HG02588 (cell line): ENCODE results near the gene HIBCH.
A peak's percentile ranks its signal among the peaks of the same experiment; 100 is the strongest.
"Not testable (repeated sequence)": the region's sequence is repeated elsewhere in the genome, so short reads cannot be mapped to it uniquely, and the experiment has no call there.

ENCODE experiments used
- ATAC-seq: cut with Tn5 transposase; IDR thresholded peaks from one replicate; pipeline ENCODE4 v1.9.1; 2021; ENCODE audit warnings: mild to moderate bottlenecking, moderate library complexity; ENCODE audit not compliant: unreplicated experiment

HIBCH gene, protein sequence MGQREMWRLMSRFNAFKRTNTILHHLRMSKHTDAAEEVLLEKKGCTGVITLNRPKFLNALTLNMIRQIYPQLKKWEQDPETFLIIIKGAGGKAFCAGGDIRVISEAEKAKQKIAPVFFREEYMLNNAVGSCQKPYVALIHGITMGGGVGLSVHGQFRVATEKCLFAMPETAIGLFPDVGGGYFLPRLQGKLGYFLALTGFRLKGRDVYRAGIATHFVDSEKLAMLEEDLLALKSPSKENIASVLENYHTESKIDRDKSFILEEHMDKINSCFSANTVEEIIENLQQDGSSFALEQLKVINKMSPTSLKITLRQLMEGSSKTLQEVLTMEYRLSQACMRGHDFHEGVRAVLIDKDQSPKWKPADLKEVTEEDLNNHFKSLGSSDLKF

DNA sequence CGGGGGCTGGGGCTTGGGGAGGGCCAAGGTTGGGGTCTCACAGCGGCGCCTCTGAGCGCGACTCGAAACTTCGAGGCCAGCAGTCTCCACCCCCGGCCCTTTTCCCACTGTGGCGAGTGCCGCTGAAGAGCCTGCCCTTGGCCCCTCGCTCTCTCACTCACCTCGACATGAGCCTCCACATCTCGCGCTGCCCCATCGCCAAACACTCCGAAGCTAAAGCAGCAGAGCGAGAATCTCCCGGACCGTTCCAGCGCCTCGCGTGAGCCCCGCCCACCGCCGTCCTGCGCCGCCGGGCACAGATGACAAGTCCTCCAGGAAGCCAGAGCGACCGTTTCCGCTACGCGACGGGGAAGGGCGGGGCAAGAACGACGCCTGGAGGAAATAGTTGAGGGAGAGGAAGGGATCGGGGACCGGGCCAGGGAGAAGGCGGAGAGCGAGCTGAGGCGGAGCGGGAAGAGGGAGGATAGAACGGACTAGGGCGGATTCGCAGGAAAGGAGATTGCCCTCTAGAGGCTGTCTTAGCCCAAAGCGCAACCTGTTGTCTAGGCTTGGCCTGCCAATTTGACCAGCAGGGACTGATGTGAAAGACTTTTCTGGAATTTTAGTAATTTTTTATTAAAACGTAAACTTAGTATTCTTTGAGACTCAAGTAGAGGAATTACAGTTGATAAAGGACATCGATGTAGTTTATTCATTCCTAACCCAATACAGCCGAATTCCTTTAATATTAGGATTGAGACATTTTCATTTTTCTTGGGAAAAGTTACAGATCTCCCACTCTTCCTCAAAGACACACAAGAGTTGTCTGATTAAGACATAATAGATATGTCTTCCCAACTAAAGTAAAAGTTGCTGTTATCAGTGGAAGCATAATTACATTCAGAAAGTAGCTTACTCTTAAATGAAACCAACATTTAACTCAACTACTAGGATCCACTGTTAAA is at the start of gene HIBCH:
Gene HIBCH (minus strand): TSS at position 272 of the 944 bp plus-strand sequence. CDS start 76 bp downstream, at position 196.
- ATAC-seq, result peak; percentile 91

DNA sequence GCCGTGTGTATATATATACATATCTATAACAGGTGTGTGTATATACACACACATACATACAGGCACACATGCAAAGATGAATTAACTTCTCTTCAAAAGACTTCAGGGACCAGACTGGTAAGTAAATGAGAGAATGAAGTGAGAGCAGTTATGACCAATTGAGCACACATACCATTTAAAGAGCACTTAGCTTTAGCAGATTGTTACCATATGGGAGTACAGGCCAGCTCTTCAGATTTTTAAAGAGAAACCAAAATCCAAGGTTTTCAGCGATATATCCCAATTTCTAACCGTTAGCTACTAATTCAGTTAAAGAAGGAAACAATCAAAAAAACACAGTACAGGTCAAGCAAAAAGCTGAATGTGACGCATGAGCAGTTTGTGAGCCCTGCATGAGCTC is 47.5 kb upstream of the HIBCH start:
- ATAC-seq, result no peak

DNA sequence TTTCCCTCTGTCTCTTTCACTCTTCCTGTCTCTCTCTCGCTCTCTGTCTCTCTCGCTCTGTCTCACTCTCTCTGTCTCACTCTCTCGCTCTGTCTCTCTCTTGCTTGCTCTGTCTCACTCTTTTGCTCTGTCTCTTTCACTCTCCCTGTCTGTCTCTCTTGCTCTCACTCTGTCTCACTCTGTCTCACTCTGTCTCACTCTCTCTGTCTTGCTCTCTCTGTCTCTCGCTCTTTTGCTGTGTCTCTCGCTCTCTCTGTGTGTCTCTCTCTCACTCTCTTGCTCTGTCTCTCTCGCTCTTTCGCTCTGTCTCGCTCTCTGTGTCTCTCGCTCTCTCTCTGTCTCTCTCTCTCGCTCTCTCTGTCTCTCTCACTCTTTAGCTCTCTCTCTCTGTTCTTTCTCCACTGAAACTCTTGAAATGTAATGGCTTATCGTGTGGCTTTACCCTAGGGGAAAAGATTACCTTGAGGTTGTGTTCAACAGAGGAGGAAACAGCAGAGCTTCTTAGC is 46.7 kb upstream of the HIBCH start:
- ATAC-seq, result no peak

DNA sequence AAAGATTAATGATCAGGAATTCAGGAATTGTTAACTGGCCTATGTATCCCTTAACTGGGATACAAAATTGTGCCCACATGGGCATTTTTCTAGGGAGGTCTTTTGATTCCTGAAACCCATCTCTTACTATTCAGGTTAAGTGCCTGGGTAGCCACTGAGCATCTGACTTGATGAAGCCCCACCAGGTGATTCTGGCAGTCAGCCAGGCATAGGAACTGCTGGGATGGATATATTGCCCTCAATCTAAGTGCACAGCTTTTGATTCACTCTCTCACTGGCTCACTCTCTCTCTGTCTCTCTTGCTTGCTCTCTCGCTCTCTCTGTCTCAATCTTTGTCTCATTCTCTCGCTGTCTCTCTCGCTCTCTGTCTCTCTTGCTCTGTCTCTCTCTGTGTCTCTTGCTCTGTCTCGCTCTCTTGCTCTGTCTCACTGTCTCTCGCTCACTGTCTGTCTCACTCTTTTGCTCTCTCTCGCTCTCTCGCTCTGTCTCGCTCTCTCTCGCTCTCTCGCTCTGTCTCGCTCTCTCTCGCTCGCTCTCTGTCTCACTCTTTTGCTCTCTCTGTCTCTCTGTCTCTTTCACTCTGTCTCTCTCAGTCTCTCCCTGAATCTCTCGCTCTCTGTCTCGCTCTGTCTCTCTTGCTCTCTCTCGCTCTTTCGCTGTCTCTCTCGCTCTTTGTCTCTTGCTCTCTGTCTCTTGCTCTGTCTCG is 46.0 kb upstream of the HIBCH start:
- ATAC-seq, result no peak

DNA sequence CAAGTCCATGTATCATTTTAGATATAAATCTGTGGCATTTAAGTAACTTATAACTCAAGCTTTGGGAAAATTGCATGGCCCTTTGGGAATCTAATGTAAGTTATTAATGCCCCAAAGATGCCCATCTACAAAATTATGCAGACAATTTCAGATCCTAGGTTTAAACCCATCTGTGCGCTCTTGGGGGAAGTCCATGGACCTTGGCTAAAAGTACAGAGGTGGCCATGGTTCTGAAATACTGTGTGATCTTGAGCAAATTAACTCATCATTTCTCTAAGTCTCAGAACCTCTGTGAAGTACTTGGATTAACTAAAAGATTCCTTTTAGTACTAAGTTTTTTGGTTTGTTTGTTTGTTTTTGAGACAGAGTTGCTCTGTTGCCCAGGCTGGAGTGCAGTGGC is 43.3 kb upstream of the HIBCH start:
- no peak for ATAC-seq

DNA sequence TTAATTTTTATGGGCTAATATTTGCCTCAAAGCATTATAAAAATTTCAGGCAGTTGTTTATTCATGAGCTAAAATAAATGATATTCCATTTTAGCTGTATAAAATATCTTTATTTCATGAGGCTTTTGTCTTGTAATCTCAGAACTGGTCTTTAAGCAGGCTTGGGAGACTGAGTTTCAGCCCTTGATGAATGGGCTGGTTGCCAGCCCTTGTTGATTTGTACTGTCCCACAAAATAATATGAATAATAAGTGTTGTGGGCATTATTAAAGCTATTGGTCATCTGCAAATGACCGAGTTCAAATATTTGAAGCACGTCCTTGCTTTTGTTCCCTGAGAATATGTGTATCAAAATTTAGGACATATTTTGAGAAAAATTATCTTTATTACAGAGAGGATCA is 41.9 kb upstream of the HIBCH start:
- no peak for ATAC-seq

DNA sequence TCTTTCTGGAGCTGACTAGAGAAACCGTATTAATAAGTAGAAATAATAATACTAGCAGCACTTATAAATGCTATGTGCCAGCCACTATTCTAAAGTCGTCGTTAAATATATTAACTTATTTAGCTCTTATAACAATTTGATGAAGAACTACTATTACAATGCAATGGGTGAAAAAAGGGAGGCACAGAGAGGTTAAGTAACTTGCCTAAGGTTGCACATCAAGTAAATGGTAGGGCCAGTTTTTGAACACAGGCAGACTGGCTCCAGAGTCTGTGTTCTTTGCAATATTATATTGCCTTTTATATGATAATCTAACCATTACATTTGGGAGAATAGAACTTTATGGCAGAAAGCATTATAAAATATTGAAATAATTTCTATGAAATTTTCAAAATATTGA is 41.3 kb upstream of the HIBCH start:
- no peak for ATAC-seq

DNA sequence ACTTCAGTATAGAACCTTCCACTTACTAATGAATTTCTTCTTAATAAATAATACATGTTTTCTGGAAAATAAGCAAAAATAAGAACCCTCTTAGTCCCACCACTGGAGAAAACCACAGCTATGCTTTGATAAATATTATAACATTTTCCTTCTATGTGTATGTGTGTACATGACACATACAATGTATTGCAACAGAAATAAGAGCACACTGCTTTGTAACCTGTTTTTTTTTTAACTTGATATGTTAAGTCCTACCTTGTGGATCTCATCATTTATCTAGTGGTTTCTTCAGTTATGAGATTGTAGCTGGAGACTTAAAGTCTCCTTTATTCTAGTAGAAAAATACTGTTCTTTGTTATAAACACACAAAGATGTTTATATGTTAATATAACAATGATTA is 40.9 kb upstream of the HIBCH start:
- no peak for ATAC-seq

DNA sequence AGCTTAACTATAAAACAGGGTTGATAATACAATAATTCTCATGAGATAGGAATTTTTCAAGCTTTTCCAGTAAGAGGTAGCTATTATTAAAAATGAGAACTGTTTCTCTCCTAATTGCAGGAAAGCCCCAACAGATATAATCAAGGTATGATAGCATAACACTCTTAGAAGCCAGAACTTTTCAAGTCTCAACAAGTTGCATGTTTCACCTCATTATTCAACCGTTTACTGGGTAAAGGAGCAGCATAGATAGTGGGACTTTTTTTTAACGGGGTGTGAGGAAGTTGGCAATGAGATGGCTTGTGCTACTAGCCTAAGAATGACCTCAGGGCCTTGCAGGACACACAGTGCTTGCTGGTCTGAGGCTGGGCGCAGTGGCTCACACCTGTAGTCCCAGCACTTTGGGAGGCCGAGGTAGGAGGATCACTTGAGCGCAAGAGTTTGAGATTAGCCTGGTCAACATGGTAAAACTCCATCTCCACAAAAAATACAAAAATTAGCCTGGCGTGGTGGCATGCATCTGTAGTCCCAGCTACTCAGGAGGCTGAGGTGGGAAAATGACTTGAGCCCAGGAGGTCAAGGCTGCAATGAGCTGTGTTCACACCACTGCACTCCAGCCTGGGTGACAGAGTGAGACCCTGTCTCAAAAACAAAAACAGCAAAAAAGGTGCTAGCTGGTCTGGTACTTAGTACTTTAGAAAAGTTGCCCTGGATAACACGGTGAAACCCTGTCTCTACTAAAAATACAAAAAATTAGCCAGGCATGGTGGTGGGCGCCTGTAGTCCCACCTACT is 39.2 kb upstream of the HIBCH start:
- not testable (repeated sequence) for ATAC-seq

DNA sequence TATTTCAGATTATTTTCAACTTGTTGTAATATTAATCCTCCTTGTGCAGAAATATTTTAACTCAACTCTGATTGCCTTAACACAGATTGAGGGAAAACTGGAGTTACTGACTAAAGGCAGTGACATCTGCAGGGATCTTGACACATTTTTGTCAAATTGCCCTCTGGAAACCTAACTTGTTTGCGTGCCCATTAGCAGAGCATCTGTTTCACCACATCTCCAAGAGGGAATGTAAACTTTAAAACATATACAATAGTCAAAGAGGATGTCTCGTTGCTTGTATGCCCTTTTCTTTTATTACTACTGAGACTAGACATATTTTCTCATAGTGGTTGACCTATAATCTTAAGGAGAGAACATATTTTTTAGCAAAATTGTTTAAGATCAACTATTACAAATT is 38.0 kb upstream of the HIBCH start:
- ATAC-seq, result no peak

DNA sequence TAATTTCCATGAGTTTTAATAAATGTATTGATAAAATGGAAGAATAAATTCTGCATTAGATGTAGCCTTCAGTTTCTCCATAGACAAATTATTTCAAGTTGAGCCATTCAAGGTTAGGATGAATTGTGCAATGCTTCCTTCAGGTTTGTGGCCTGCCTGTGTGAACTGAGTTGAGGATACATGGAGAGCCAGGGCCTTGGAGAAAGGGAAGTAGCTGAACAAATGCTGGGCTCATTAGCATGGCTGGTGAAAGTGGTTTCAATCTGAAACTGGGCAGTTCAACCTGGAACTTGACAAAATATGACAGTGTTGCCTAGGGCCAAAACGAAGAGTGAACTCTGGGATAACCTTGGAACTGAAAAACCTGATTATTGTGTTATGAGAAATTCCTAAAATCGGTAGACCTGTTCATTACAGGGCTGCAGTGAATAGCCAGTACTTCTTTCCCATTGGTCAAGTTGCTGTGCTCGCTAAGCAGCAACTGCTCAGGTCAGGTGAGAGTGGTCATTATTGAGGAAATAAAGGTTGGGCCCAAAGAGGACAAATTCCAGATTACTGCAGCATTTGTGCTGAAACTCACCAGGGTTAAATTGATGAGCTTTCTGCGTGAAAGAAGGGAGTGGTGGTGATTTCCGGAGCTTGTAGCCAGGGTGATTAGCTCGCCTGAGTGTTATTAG is 36.5 kb upstream of the HIBCH start:
- no peak for ATAC-seq

DNA sequence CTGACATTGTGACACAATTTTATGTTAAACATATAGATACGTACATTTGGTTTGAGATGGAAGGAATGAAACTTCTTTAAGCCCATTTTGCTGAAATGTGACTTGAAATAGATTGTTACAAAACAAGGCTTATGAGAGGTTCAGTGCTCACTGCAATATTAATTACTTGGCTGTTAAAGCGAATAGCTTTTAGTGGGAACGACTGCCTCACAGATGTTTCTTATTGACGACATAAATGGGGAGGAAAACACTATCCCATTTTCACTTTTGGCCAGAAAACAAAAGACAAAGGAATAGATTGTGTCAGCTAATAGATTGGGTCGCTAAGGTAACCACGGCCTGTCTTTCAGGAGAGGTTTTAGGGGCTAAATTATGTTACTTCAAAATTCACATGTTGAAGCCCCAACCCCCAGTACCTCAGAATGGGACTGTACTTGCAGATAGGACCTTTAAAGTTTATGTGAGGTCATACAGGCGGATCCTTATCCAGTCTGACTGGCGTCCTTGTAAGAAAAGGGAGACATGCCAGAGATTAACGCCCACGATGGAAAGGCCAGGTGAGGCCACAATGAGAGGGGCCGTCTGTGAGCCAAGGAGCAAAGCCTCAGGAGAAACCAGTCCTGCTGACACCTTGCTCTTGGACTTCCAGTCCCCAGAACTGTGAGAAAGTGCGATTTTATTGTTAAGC is 34.5 kb upstream of the HIBCH start:
- ATAC-seq, result no peak

DNA sequence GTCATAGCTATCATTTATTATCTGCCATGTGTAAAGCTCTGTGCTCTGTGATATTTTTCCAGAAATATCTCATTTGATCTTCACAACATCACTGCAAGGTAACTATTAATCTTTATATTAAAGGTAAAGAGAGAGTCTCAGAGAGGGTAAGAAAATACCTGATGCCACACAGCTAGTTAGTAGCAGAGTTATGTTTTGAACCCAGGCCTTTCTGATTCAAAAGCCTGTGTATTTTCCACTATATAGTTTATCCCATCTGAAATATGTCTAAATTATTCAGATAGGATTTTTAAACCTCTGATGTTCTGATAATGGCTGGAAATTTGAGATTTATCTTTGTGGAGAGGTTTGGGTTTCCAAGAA is 33.9 kb upstream of the HIBCH start:
- no peak for ATAC-seq

DNA sequence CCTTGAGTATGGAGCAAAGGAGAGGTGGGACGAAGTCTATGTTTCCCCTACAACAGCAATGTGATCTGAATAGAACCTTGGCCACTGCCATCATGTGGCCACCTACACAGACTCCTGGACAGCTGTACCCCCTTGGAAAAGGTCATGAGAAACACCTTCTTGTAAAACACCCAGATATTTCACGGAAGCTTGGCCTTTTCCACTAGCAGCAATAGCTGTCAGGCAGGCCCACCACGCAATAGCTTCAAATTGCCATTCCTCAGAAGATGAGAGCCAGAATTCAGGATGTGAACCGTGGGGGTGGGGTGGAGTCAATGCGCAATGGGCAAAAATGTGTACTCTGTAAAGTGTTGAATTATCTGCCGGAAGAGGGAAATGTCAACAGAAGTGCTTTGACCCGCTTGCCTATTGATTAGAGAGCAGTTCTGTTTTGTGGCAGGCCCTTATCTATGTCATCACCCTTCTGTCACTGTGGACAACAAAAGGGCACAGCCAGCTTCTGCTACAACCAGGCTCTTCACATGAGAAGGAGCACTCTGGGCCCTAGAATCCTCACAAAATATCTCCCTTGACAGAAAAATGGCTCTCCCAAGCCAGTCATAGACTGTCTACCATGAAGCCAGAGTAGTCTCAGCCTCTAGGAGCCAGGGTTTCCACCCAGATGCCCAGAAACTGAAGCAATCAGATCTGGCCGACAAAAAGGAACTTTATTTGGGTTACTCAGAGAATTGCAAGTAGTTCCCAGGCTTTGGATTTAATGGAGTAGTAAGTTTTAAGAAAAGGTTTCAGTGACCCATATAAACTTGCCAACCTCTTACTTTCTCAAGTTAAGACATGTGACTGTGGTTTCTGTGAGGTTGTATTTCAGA is 33.3 kb upstream of the HIBCH start:
- no peak for ATAC-seq

DNA sequence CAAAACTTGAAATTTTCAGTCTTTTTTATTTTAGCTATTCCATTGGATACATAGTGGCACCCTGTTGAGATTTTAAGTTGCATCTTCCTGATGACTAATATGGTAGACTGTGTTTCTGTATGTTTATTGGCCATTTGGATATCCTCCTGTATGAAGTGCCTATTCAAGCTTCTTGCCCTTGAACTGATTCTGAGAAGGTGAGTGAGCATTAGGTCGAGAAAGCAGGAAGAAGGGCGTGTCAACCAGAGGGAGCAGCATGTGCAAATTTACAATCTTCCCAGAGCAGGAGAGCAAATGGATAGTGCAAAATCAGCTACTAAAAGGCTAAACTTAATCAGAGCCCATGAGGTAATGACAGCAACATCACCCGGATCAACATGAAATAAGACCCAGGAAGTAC is 32.3 kb upstream of the HIBCH start:
- ATAC-seq, result no peak

DNA sequence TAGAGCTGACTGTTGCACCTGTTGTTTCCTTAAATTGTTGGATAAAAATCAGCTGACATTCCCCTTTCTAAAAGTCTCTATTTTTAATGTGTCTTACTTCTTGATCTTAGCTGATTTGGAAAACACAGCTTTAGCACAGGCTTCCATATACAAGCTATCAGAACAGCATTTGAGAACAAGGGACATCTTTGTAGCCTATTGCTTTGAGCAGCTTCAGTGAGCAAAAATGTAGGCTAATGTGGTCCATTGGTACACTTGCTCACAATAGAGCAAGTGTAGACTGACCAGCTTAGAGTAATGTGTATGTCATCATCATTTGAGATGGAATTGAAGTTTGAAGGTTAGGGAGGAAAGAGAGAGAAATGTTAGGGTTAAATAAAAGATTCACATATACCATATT is 30.7 kb upstream of the HIBCH start:
- ATAC-seq, result no peak

DNA sequence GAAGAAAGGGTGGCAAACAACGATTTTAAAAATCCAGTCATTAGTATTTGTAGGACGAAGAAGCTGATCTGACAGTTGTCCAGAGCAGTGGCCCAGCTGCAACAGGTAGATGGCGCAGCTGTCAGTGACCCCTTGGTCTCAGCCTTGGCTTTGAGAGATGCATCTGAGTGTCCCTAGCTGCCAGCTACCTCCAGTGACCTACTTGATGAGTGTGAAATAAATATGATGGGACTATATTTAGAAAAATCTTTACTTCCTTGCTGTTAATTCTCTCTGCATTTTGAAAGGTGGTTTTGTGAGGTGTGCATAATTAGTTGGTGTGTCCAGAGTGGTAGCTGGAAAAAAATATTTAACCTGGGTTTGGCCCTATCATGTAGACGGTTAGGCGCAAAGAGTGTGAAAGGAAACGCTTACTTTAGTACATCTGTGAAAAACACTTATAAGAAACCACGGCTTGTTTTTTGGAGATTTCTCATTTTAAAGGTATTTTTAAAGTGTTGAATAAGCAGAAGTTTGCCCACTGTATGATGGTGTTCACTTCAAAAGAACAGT is 24.7 kb upstream of the HIBCH start:
- peak; percentile 72 for ATAC-seq
